OCI-LY7 (cell line): Measurements from ENCODE around the gene SNX27.

ENCODE experiments used
- EZH2phosphoT487 ChIP-seq: fragments of 200-600 bp; sonication (generic); IDR thresholded peaks from 2 replicates; pipeline ENCODE4 v1.6.1; 2018; ENCODE audit warnings: low read depth, borderline replicate concordance, mild to moderate bottlenecking, mixed run types, antibody characterized with exemption, low read length, moderate library complexity, mixed read lengths
- TF ChIP-seq, protein P1 (sequence below): fragments of 200-600 bp; sonication (generic); conservative IDR thresholded peaks from 2 replicates; pipeline ENCODE4 v1.5.1; 2014; ENCODE audit warnings: mild to moderate bottlenecking, antibody characterized with exemption, low read length, moderate library complexity, mixed read lengths

DNA sequence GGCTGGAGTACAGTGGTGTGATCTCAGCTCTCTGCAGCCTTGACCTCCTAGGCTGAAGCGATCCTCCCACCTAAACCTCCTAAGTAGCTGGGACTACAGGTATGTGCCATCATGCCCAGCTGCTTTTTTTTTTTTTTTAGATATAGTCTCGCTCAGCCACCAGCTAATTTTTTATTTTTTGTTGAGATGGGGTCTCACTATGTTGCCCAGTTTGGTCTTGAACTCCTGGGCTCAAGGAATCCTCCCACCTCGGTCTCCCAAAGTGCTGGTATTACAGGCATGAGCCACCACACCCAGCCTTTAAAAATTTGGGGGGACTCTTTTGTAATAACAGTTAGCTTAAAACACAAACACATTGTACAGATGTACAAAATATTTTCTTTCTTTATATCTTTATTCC, 1.7 kb upstream of the SNX27 start:
- TF ChIP-seq, protein P1, sequence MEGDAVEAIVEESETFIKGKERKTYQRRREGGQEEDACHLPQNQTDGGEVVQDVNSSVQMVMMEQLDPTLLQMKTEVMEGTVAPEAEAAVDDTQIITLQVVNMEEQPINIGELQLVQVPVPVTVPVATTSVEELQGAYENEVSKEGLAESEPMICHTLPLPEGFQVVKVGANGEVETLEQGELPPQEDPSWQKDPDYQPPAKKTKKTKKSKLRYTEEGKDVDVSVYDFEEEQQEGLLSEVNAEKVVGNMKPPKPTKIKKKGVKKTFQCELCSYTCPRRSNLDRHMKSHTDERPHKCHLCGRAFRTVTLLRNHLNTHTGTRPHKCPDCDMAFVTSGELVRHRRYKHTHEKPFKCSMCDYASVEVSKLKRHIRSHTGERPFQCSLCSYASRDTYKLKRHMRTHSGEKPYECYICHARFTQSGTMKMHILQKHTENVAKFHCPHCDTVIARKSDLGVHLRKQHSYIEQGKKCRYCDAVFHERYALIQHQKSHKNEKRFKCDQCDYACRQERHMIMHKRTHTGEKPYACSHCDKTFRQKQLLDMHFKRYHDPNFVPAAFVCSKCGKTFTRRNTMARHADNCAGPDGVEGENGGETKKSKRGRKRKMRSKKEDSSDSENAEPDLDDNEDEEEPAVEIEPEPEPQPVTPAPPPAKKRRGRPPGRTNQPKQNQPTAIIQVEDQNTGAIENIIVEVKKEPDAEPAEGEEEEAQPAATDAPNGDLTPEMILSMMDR: no peak
- no peak for TF ChIP-seq EZH2phosphoT487
